Activated naive CD8-positive, alpha-beta T cell treated with anti-CD3 and anti-CD28 coated beads, Interleukin-2, amount 50 U/mL, for 24 hours (primary cell): ENCODE measurements around the gene TLR10.
A peak's percentile ranks its signal among the peaks of the same experiment; 100 is the strongest.

ENCODE experiments used
- ATAC-seq: fragments of 150-1000 bp; cut with Tn5 transposase; one replicate; pipeline ENCODE4 v1.10.0; 2021
- DNase-seq: peaks from one replicate; pipeline ENCODE4 v3.0.0; 2021
- H3K27ac Mint-ChIP-seq: one replicate; pipeline ENCODE4 v1.8.0; 2021; ENCODE audit warnings: mild to moderate bottlenecking, mixed read lengths
- H3K27me3 Mint-ChIP-seq: one replicate; pipeline ENCODE4 v1.8.0; 2021; ENCODE audit warnings: mixed read lengths
- H3K36me3 Mint-ChIP-seq: one replicate; pipeline ENCODE4 v1.8.0; 2021; ENCODE audit warnings: low read depth, mixed read lengths
- H3K4me1 Mint-ChIP-seq: one replicate; pipeline ENCODE4 v1.8.0; 2021; ENCODE audit warnings: mixed read lengths
- H3K4me3 Mint-ChIP-seq: one replicate; pipeline ENCODE4 v1.8.0; 2021; ENCODE audit warnings: mild to moderate bottlenecking, moderate library complexity, mixed read lengths
- H3K9me3 Mint-ChIP-seq: one replicate; pipeline ENCODE4 v1.8.0; 2021; ENCODE audit warnings: mixed read lengths

TLR10 gene

DNA sequence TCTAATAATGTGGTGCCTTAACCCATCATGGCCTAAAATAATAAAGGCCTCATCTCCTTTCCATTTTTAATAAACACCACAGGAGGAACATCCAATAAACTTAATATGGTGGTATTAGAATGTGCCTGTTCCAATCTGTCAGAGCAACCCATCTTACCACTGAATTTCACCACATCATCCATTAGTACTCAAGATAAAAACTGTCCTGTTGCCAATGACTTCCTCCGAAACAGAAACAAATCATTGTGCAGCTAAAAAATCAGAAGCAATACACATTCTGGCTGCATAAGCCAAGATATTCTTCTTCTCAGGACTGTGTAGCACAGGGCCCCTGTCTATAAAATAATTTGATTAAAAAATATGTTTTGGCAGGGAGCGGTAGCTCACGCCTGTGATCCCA, 18.5 kb downstream of the TLR10 start:
- H3K36me3 Mint-ChIP-seq: no peaks in the 10 kb centered on the region
- no peak for DNase-seq
- H3K27ac Mint-ChIP-seq: no peak overlapping the region
- H3K4me3 Mint-ChIP-seq: no peak overlapping the region
- no peak for ATAC-seq
- no peaks in the 10 kb centered on the region for H3K27me3 Mint-ChIP-seq
- H3K4me1 Mint-ChIP-seq: peaks cover 25% of the 10 kb centered on the region
- H3K9me3 Mint-ChIP-seq: peaks cover 8% of the 10 kb centered on the region

DNA sequence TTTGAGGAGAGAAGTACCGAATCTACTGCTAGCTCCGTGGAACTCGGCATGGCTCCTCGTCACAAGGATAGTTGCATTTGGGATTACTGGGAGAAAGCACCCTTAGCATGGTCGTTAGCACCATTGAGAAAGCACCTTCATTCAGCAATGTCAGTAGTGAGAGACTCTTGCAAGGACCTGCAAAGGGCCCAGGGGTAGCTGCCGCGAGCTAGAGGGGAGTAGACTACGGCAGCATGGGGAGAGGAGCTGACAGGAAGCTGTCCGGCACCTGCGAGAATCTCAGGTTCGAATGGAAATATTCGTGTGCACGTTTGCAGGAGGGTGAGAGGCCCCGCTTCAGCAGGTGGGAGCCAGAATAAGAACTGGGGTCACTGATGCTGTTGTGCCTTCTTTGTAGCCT, 20.2 kb downstream of the TLR10 start:
- H3K27me3 Mint-ChIP-seq: no peaks in the 10 kb centered on the region
- peaks cover 6% of the 10 kb centered on the region for H3K9me3 Mint-ChIP-seq
- H3K27ac Mint-ChIP-seq: peak overlapping the region; percentile 77
- DNase-seq (no peak), ATAC-seq (no peak)
- peak overlapping the region; percentile 56 for H3K4me3 Mint-ChIP-seq
- no peaks in the 10 kb centered on the region for H3K36me3 Mint-ChIP-seq
- peaks cover 25% of the 10 kb centered on the region for H3K4me1 Mint-ChIP-seq

DNA sequence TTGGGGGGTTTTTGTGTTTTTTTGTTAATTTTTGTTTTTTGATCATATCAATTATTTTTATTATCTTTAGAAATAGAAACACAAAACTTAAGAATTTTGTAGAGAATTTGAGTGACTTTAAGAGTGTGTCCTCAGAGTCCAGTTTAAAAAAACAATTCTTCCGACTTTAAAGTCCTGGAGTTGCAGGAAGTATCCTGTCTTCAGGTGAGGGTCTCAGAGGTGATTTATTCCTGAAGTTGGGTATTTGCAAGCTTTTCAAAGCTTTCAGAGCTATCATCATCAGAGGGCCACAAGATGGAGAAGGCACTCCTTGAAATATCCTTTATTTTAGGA, 23.0 kb downstream of the TLR10 start:
- ATAC-seq: no peak
- Mint-ChIP-seq H3K36me3 (no peaks in the 10 kb centered on the region), H3K27me3 (no peaks in the 10 kb centered on the region), H3K9me3 (no peaks in the 10 kb centered on the region), H3K4me3 (no peak overlapping the region), H3K4me1 (peaks cover 25% of the 10 kb centered on the region), H3K27ac (no peak overlapping the region)
- DNase-seq: no peak

DNA sequence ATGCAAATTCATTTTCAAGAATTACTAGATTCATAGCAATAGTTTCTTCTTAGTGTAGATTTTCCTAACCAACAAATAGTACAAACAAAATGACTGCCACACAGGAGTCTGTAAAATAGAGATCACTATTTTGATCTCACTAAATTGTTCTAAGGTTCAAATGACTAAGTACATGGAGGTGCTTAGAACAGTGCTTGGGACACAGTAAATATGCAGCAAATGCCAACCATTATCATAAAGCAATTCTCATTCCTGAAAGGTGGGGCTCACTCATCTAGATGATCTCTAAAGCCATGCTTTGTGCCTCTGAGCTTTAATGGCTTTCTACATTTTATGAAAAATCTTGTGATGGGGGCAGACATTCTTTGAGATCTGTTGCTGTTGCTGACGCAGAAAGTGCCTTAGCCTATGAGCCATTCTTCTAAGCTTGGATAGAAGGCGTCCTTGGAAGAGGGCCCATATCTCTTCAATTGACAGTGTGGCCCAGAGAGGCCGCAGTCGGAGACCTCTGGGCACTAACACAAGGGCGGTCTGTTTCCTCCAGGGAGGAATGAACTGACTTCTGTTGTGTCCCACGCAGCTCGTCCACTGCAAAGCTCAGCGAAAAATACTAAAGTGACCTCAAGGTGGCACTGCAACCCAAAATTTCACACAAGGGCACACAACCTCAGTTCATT, 23.5 kb downstream of the TLR10 start:
- Mint-ChIP-seq H3K9me3 (no peaks in the 10 kb centered on the region), H3K27ac (no peak overlapping the region), H3K4me1 (peaks cover 24% of the 10 kb centered on the region), H3K27me3 (no peaks in the 10 kb centered on the region), H3K36me3 (no peaks in the 10 kb centered on the region), H3K4me3 (no peak overlapping the region)
- DNase-seq (peak; percentile 68), ATAC-seq (peak; percentile 70)

DNA sequence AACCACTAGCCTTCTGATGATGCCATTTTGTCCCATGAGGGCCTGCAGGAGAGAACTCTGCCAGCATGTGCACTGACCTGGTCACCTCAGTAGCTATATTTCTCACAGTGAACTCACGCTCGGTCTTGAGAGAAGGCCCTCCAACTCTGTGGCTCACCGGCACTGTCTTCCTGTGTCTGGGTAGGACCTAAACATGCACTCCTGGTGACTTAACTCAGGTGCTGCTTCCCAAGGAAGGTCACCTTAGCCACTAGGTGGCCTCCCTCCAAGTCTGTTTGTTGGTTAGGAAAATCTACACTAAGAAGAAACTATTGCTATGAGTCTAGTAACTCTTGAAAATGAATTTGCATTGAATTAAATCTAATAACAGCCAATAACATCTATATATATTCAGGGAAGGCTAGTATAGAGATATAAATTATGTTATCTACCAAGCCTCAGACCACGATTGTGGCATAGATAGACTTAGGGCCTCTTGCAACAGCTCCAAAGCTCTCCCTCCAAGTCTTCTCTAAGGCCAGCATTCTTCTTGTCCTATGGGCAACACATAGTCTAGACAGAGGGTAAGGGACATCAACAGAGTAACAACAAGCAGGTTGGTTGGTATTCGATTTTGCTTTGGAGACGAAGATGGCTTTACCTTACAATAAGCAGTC, 24.7 kb downstream of the TLR10 start:
- H3K27ac Mint-ChIP-seq: no peak overlapping the region
- peaks cover 19% of the 10 kb centered on the region for H3K4me1 Mint-ChIP-seq

DNA sequence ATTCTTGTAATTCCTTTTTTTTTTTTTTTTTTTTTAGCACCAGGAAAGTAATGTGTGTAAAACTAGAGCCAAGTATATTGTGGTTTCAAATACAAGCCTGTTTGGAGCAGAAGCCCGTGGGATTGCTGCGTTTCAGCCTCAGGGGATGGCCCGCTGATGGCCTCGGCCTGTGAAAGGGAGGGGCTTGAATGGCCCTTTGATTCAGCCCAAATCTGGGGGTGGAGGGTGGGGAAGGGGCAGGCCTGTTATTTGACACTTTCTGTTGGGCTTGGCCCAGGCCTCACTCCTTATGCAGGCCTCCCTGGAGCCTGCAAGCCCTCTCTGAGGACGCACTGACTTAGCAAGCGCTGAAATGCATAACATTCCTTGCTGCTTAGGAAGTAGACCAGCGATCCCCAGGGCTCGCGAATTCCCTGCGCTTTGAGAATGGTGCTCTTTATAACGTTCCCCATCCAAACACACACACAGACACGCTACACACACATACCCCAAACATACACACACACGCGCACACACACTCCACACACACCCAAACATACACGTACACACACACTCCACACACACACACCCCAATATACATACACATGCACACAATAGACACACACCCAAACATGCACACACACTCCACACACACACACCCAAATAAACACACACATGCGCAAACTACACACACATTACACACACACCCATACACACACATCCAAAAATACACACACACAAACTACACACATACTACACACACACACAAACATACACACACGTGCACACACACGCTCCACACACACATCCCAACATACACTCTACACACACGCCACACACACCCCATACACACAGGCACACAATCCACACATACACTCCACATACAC, 29.6 kb downstream of the TLR10 start:
- Mint-ChIP-seq H3K4me1 (peaks cover 7% of the 10 kb centered on the region), H3K36me3 (no peaks in the 10 kb centered on the region), H3K27me3 (no peaks in the 10 kb centered on the region), H3K9me3 (no peaks in the 10 kb centered on the region), H3K4me3 (no peak overlapping the region), H3K27ac (no peak overlapping the region)
- ATAC-seq: no peak
- no peak for DNase-seq

More for the DNA sequence above, 24.7 kb downstream of the TLR10 start:
- H3K27me3 Mint-ChIP-seq: no peaks in the 10 kb centered on the region
- DNase-seq: no peak
- H3K36me3 Mint-ChIP-seq: no peaks in the 10 kb centered on the region
- no peak overlapping the region for H3K4me3 Mint-ChIP-seq
- H3K9me3 Mint-ChIP-seq: no peaks in the 10 kb centered on the region
- no peak for ATAC-seq

DNA sequence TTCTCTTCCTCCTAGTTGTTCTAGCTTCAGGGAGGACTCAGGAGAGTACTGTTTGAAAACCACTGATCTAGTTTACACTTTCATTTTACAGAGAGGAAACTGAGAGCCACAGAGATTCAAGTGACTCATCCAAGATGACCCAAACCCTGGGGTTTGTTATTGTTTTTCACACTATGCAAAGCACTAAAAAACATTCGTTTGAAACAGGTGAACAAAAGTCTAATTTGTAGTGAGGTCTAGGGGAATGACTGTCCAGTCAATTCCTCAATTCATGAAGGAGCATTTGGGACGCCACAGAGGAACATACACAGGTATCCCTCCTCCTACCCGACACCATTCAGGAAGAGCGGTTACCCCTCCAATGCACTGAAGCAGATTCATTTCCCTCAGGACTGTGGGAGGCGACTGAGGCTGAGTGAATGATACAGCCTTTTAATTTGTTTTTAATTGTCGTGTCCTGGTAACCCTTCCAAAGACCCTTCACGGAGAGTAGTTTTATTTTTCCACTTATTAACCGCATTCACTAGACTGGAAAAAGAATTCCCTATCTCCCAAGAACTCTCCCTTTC, 30.3 kb downstream of the TLR10 start:
- Mint-ChIP-seq H3K36me3 (no peaks in the 10 kb centered on the region), H3K27ac (no peak overlapping the region), H3K9me3 (no peaks in the 10 kb centered on the region), H3K27me3 (no peaks in the 10 kb centered on the region), H3K4me3 (no peak overlapping the region), H3K4me1 (peaks cover 7% of the 10 kb centered on the region)
- no peak for DNase-seq
- peak; percentile 75 for ATAC-seq

DNA sequence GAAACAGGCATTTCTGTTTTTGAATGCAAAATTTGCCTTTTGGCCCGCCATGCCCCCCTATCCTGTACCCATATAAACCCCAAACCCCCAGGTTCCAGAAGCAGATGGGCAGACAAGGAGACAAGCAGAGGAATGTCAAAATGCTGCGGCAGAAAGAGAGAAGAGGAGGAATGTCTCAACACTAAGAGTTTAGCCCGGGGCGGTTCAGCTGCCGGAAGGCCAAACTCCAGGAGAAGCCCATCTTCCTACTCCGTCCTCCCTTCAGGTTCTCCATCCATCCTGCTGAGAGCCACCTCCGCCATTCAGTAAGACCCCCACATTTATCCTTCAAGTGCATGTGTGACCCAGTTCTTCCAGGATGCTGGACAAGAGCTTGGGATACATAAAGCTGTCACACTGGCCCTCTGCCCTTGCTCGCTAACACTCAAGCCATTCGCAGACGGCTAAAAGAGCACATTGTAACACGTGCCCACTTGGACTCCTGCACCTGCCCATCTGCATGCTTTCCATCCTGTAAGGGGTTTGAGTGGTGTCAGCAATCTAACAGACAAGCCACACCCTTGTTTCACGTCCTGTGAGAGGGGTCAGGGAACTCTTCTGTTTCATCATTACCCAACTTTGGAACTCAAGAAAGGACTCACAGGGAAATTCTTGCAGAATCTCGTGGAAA, 31.3 kb downstream of the TLR10 start:
- peaks cover 7% of the 10 kb centered on the region for H3K9me3 Mint-ChIP-seq

DNA sequence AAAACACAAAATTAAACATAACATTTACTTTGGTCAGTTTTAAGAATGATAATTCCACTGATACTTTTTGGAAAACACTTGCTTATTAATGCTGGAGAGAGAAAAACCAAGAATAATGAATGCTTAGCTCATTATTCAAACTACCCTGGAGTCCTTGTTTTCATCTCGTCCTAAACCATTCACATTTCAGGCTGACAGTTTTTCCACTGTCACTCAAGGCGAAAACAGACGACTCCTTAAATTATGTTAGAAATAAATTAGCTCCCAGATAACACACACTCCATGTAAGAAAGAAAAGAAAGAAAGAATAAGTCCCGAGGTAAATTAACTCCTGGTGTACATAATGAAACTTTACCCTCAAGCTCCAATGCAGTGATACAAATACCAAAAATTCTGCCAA, 33.5 kb downstream of the TLR10 start:
- Mint-ChIP-seq H3K4me3 (no peak overlapping the region), H3K27me3 (no peaks in the 10 kb centered on the region), H3K4me1 (peaks cover 7% of the 10 kb centered on the region), H3K36me3 (peaks cover 5% of the 10 kb centered on the region), H3K27ac (no peak overlapping the region), H3K9me3 (peaks cover 8% of the 10 kb centered on the region)
- DNase-seq (no peak), ATAC-seq (no peak)

More for the DNA sequence above, 31.3 kb downstream of the TLR10 start:
- H3K27me3 Mint-ChIP-seq: no peaks in the 10 kb centered on the region
- peaks cover 5% of the 10 kb centered on the region for H3K36me3 Mint-ChIP-seq
- H3K27ac Mint-ChIP-seq: no peak overlapping the region
- H3K4me3 Mint-ChIP-seq: no peak overlapping the region
- peaks cover 7% of the 10 kb centered on the region for H3K4me1 Mint-ChIP-seq
- ATAC-seq: no peak
- DNase-seq: no peak

DNA sequence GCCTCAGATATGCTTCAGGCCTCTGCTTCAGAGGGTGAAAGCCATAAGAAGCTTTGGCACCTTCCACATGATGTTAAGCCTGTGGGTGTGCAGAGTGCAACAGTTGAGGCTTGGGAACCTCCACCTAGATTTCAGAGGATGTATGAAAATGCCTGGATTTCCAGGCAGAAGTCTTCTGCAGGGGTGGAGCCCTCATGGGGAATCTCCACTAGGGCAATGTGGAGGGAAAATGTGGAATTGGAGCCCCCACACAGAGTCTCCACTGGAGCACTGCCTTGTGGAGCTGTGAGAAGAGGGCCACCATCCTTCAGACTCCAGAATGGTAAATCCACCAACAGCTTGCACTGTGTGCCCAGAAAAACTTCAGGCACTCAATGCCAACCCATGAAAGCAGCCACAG, 35.2 kb downstream of the TLR10 start:
- H3K9me3 Mint-ChIP-seq: peaks cover 8% of the 10 kb centered on the region
- no peaks in the 10 kb centered on the region for H3K27me3 Mint-ChIP-seq
- no peak for ATAC-seq

DNA sequence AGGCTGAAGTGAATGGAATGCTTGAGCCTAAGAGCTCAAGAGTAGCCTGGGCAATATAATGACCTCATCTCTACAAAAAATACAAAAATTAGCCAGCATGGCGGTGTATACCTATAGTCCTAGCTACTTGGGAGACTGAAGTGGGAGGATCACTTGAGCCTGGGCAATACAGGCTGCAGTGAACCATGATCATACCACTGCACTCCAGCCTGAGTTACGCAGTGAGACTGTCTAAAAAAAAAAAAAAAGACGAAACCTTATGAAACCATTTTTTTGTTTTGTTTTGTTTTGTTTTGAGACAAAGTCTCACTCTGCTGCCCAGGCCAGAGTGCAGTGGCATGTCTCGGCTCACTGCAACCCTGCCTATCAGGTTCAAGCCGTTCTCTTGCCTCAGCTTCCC, 36.9 kb downstream of the TLR10 start:
- DNase-seq: no peak
- Mint-ChIP-seq H3K27ac (no peak overlapping the region), H3K27me3 (no peaks in the 10 kb centered on the region), H3K9me3 (peaks cover 8% of the 10 kb centered on the region), H3K36me3 (peaks cover 5% of the 10 kb centered on the region), H3K4me3 (no peak overlapping the region), H3K4me1 (peaks cover 3% of the 10 kb centered on the region)
- ATAC-seq: no peak

More for the DNA sequence above, 35.2 kb downstream of the TLR10 start:
- DNase-seq: no peak
- H3K4me1 Mint-ChIP-seq: peaks cover 10% of the 10 kb centered on the region
- H3K36me3 Mint-ChIP-seq: peaks cover 5% of the 10 kb centered on the region
- no peak overlapping the region for H3K27ac Mint-ChIP-seq
- no peak overlapping the region for H3K4me3 Mint-ChIP-seq

DNA sequence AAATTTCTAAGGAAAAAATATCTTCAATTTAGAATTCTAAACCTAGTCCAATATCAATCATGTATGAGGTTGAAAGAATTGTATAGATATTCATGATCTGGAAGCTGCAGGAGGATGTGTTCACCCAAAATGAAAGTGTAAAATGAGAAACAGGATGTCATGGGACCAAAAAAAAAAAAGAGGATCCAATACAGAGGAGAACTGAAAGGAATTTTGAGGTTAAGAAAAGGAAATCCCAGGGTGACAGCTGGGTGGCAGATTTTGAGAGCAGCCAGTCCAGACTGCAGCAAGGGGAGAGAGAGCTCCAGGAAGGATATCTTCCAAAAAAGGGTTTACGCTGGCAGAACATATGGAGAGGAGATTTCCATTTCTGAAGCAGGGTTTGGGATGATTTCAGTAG, 38.9 kb downstream of the TLR10 start:
- Mint-ChIP-seq H3K27ac (no peak overlapping the region), H3K9me3 (peaks cover 8% of the 10 kb centered on the region), H3K4me1 (peaks cover 3% of the 10 kb centered on the region), H3K4me3 (no peak overlapping the region), H3K27me3 (no peaks in the 10 kb centered on the region), H3K36me3 (peaks cover 5% of the 10 kb centered on the region)
- DNase-seq: no peak
- ATAC-seq: no peak

DNA sequence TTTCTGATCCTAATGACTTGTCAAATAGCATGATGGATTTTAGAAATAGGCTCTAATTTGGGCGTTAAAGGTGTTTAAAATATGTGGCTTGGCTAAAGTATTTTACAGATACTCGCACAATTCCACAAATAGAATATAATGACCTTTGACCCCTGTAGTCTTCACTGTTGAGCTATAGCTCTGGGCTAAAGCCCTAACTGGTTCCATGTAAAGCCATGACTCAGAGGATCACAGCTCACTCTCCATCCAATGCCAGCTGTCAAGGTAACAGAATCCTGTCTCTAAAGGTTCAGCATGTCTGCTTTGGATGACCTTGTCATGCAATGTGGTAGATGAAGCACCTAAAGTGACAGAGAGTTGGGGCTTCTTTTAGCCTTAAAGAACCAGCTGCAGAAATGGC, 42.5 kb downstream of the TLR10 start:
- H3K4me3 Mint-ChIP-seq: no peak overlapping the region

More for the DNA sequence above, 42.5 kb downstream of the TLR10 start:
- DNase-seq (no peak), ATAC-seq (no peak)
- Mint-ChIP-seq H3K4me1 (peaks cover 3% of the 10 kb centered on the region), H3K9me3 (no peaks in the 10 kb centered on the region), H3K27ac (no peak overlapping the region), H3K36me3 (no peaks in the 10 kb centered on the region), H3K27me3 (no peaks in the 10 kb centered on the region)
